Neural progenitor cell (in vitro differentiated cells): Measurements from ENCODE around the gene WWOX. TPM values are rescaled to one million over a fixed set of nuclear protein-coding genes. Genes with fewer than 3 reads are reported as not detected.
A peak's percentile ranks its signal among the peaks of the same experiment; 100 is the strongest.

Experiments
- DNase-seq: peaks from one replicate; pipeline ENCODE4 v3.0.0-alpha.2; 2016; ENCODE audit warnings: low spot score
- H2AFZ ChIP-seq: fragments of 200-600 bp; sonication (generic); replicated peaks from 2 replicates; pipeline ENCODE4 v1.6.1; 2016; ENCODE audit warnings: antibody characterized with exemption
- H3F3A ChIP-seq: fragments of 200-600 bp; sonication (generic); 2 replicates; pipeline ENCODE4 v1.6.1; 2016; ENCODE audit warnings: antibody characterized with exemption, low read depth
- H3K27ac ChIP-seq: fragments of 200-600 bp; sonication (generic); 2 replicates; pipeline ENCODE4 v1.5.1; 2016; ENCODE audit warnings: mild to moderate bottlenecking
- H3K27me3 ChIP-seq: fragments of 200-600 bp; sonication (generic); 2 replicates; pipeline ENCODE4 v1.6.1; 2016; ENCODE audit warnings: mild to moderate bottlenecking, moderate library complexity
- H3K36me3 ChIP-seq: fragments of 200-600 bp; sonication (generic); 2 replicates; pipeline ENCODE4 v1.5.1; 2016
- H3K4me1 ChIP-seq: fragments of 200-600 bp; sonication (generic); 2 replicates; pipeline ENCODE4 v1.6.1; 2016; ENCODE audit warnings: mixed run types
- H3K4me2 ChIP-seq: fragments of 200-600 bp; sonication (generic); 2 replicates; pipeline ENCODE4 v1.6.1; 2016
- H3K4me3 ChIP-seq: fragments of 200-600 bp; sonication (generic); 2 replicates; pipeline ENCODE4 v1.5.1; 2016
- H3K79me2 ChIP-seq: fragments of 200-600 bp; sonication (generic); 2 replicates; pipeline ENCODE4 v1.6.1; 2016; ENCODE audit warnings: low read depth
- H3K9ac ChIP-seq: fragments of 200-600 bp; sonication (generic); 2 replicates; pipeline ENCODE4 v1.6.1; 2016
- H3K9me3 ChIP-seq: fragments of 200-600 bp; sonication (generic); 2 replicates; pipeline ENCODE4 v1.5.1; 2016; ENCODE audit warnings: low read depth
- H4K20me1 ChIP-seq: fragments of 200-600 bp; sonication (generic); 2 replicates; pipeline ENCODE4 v1.6.1; 2016; ENCODE audit warnings: low read depth
- H3K27ac Mint-ChIP-seq: 3 replicates; pipeline ENCODE4 v1.8.0; 2021; ENCODE audit warnings: mixed read lengths
- H3K27me3 Mint-ChIP-seq: 2 replicates; pipeline ENCODE4 v1.8.0; 2022; ENCODE audit warnings: low read depth, mild to moderate bottlenecking, inconsistent platforms, moderate library complexity, mixed read lengths; ENCODE audit not compliant: insufficient read depth
- H3K36me3 Mint-ChIP-seq: 3 replicates; pipeline ENCODE4 v1.8.0; 2021; ENCODE audit warnings: mixed read lengths
- H3K4me1 Mint-ChIP-seq: 3 replicates; pipeline ENCODE4 v1.8.0; 2021; ENCODE audit warnings: mixed read lengths
- H3K4me3 Mint-ChIP-seq: 3 replicates; pipeline ENCODE4 v1.8.0; 2021; ENCODE audit warnings: mild to moderate bottlenecking, moderate library complexity, mixed read lengths
- H3K9me3 Mint-ChIP-seq: 3 replicates; pipeline ENCODE4 v1.8.0; 2020; ENCODE audit warnings: mixed read lengths
- EZH2 ChIP-seq: fragments of 200-600 bp; sonication (generic); IDR thresholded peaks from 2 replicates; pipeline ENCODE4 v1.6.1; 2017; ENCODE audit warnings: antibody characterized with exemption, mild to moderate bottlenecking, moderate library complexity
- EZH2phosphoT487 ChIP-seq: fragments of 200-600 bp; sonication (generic); IDR thresholded peaks from 2 replicates; pipeline ENCODE4 v1.6.1; 2017; ENCODE audit warnings: antibody characterized with exemption
- total RNA-seq: library from RNA; depleted of rRNA; stranded (reverse); fragments of >200 nt; gene quantifications from 2 replicates; pipeline ENCODE4 v1.2.3, GENCODE V29; 2015; ENCODE audit warnings: low replicate concordance
- TF ChIP-seq, protein P1 (sequence below): fragments of 200-600 bp; sonication (generic); IDR thresholded peaks from 2 replicates; pipeline ENCODE4 v1.5.1; 2017; ENCODE audit warnings: antibody characterized with exemption, mild to moderate bottlenecking

WWOX gene
- total RNA-seq, 1 donor from 2014 or later = 63.7 TPM

DNA sequence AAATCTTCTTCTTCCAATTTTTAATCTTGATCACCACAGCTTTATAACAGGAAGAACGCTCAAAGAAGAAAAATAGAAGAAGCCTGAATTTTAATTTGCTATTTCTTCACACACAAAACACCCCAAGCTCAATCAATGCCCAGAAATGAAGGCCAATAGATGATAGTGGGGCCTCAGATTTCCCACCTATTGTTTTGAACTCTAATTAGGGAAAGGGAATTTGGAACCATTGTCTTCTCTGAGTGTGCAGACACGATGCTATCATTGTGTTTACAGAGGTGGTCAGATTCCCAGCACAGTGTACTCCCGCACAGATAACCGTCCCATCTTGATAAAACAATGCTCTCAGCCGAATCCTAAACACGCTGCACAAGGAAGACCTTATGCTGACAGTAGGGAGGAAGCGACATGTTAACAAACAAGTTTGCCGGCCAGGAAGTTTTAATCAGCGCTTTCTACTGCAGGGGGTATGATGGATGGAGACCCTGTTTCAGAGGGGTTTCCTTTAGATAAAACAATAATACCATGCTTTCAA lies 816.4 kb downstream of the WWOX start:
- Histone ChIP-seq H4K20me1 (no peaks in the 10 kb centered on the region), H3K79me2 (no peaks in the 10 kb centered on the region), H3K4me1 (peaks cover 14% of the 10 kb centered on the region), H3K9ac (no peak overlapping the region), H3K27me3 (no peaks in the 10 kb centered on the region), H3F3A (no peaks in the 10 kb centered on the region), H3K9me3 (no peaks in the 10 kb centered on the region), H3K36me3 (no peaks in the 10 kb centered on the region), H3K4me2 (peak overlapping the region; percentile 39), H3K4me3 (no peak overlapping the region), H3K27ac (no peak overlapping the region), H2AFZ (peak overlapping the region; percentile 1)
- no peak overlapping the region for H3K27ac Mint-ChIP-seq
- TF ChIP-seq EZH2phosphoT487 = no peak
- no peaks in the 10 kb centered on the region for H3K4me1 Mint-ChIP-seq
- H3K4me3 Mint-ChIP-seq = no peak overlapping the region
- DNase-seq = peak; percentile 31
- peaks cover 4% of the 10 kb centered on the region for H3K36me3 Mint-ChIP-seq
- peaks cover 4% of the 10 kb centered on the region for H3K27me3 Mint-ChIP-seq
- H3K9me3 Mint-ChIP-seq = peaks cover 14% of the 10 kb centered on the region

DNA sequence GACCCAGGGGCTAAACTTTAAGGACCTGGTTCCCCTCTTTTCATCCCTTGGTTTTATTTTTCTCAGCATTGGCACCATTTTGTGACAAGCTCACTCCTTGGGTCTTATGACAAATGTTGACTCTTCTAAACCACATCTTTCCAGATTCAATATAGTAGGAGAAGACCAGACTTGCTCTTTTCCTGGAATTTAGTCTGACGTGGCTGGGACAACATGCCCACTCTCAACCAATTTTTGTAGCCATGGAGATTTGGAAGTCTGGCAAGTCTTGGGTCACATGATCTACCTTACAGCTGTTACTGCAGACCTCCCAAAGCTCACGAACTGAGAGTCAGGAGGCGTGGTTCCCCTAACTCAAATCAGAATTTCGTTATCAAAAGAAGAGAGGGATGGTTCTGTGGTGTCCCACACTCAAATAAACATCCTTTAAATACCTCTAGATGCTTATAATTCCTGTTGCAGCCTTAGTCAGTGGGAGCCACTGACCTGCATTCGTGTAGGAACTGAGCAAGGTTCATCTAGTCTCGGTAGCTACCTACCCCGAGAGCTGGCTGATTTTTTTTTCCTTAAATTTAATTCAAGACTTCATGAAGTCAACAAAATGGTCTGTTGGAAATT lies 817.6 kb downstream of the WWOX start:
- Histone ChIP-seq H3K4me2 (no peak overlapping the region), H3K27me3 (no peaks in the 10 kb centered on the region), H3K4me1 (peaks cover 14% of the 10 kb centered on the region), H2AFZ (no peak overlapping the region), H3K79me2 (no peaks in the 10 kb centered on the region), H3K36me3 (no peaks in the 10 kb centered on the region), H3K27ac (no peak overlapping the region), H3K9me3 (no peaks in the 10 kb centered on the region), H4K20me1 (no peaks in the 10 kb centered on the region), H3F3A (no peaks in the 10 kb centered on the region), H3K9ac (no peak overlapping the region), H3K4me3 (no peak overlapping the region)
- peaks cover 4% of the 10 kb centered on the region for H3K27me3 Mint-ChIP-seq
- no peaks in the 10 kb centered on the region for H3K4me1 Mint-ChIP-seq
- TF ChIP-seq, protein P1, sequence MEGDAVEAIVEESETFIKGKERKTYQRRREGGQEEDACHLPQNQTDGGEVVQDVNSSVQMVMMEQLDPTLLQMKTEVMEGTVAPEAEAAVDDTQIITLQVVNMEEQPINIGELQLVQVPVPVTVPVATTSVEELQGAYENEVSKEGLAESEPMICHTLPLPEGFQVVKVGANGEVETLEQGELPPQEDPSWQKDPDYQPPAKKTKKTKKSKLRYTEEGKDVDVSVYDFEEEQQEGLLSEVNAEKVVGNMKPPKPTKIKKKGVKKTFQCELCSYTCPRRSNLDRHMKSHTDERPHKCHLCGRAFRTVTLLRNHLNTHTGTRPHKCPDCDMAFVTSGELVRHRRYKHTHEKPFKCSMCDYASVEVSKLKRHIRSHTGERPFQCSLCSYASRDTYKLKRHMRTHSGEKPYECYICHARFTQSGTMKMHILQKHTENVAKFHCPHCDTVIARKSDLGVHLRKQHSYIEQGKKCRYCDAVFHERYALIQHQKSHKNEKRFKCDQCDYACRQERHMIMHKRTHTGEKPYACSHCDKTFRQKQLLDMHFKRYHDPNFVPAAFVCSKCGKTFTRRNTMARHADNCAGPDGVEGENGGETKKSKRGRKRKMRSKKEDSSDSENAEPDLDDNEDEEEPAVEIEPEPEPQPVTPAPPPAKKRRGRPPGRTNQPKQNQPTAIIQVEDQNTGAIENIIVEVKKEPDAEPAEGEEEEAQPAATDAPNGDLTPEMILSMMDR = no peak
- H3K4me3 Mint-ChIP-seq = no peak overlapping the region
- no peak for DNase-seq
- H3K36me3 Mint-ChIP-seq = peaks cover 5% of the 10 kb centered on the region
- H3K27ac Mint-ChIP-seq = no peak overlapping the region
- H3K9me3 Mint-ChIP-seq = peaks cover 22% of the 10 kb centered on the region

DNA sequence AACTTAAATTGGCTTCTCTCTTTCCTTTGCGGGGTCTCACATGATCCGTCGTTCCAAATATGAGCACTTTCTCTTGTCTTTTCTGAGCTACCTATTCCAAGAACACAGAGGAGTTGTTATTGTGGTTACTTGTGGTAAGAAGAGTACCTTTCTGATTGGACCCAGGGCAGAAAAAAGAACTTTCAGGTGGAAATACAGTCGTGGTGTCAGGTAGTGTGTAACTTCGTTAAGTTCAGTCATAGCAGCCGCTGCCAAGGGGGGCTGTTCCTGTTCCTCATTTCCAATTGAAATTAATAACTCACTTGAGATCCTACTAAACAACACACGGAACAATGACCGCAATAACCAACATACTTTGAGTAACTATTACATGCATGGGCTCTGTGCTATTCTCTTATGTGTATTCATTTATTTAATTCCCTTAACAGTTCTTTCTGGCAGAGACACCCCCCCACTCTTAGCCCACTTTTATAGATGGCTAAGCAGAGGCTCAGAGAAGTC lies 819.4 kb downstream of the WWOX start:
- Histone ChIP-seq H3K9me3 (no peaks in the 10 kb centered on the region), H2AFZ (no peak overlapping the region), H3K4me2 (no peak overlapping the region), H3K4me1 (peaks cover 14% of the 10 kb centered on the region), H3K79me2 (no peaks in the 10 kb centered on the region), H3F3A (no peaks in the 10 kb centered on the region), H3K9ac (no peak overlapping the region), H3K27me3 (no peaks in the 10 kb centered on the region), H3K36me3 (no peaks in the 10 kb centered on the region), H3K4me3 (no peak overlapping the region), H4K20me1 (no peaks in the 10 kb centered on the region), H3K27ac (no peak overlapping the region)
- no peak overlapping the region for H3K4me3 Mint-ChIP-seq
- TF ChIP-seq EZH2phosphoT487 (no peak), EZH2 (no peak)
- TF ChIP-seq, protein P1 = no peak
- no peak overlapping the region for H3K27ac Mint-ChIP-seq
- peaks cover 2% of the 10 kb centered on the region for H3K36me3 Mint-ChIP-seq
- H3K9me3 Mint-ChIP-seq = peaks cover 26% of the 10 kb centered on the region
- no peaks in the 10 kb centered on the region for H3K4me1 Mint-ChIP-seq
- no peak for DNase-seq
- peaks cover 4% of the 10 kb centered on the region for H3K27me3 Mint-ChIP-seq

DNA sequence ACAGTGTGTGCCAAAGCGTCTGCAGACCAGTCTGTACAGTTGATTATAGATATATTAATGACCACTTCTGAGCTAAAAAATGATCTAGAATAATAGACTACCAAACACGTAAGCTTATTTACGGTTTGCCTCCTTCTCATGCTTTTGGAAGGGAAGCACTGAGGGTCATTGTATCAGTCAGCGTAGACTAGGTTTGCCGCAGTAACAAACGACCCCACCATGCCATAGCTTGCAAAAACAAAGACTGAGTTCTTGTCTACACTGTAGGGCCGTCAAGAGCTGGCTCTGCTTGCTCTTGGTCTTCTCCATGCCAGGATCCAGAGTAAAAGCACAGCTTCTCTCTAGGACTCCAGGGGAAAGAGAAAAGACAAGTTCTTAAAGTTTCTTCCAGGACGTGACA lies 820.4 kb downstream of the WWOX start:
- Mint-ChIP-seq H3K4me3 (no peak overlapping the region), H3K27me3 (peaks cover 4% of the 10 kb centered on the region), H3K36me3 (peaks cover 2% of the 10 kb centered on the region), H3K27ac (no peak overlapping the region), H3K9me3 (peaks cover 33% of the 10 kb centered on the region), H3K4me1 (no peaks in the 10 kb centered on the region)
- H3F3A ChIP-seq = no peaks in the 10 kb centered on the region
- no peaks in the 10 kb centered on the region for H3K27me3 ChIP-seq
- H3K27ac ChIP-seq = no peak overlapping the region
- H3K36me3 ChIP-seq = no peaks in the 10 kb centered on the region
- no peaks in the 10 kb centered on the region for H3K79me2 ChIP-seq
- H3K4me2 ChIP-seq = no peak overlapping the region
- DNase-seq = no peak
- no peak for TF ChIP-seq EZH2phosphoT487
- no peak for TF ChIP-seq EZH2
- TF ChIP-seq, protein P1 = no peak
- peaks cover 14% of the 10 kb centered on the region for H3K4me1 ChIP-seq
- H3K4me3 ChIP-seq = no peak overlapping the region
- H4K20me1 ChIP-seq = no peaks in the 10 kb centered on the region
- H3K9me3 ChIP-seq = no peaks in the 10 kb centered on the region
- no peak overlapping the region for H3K9ac ChIP-seq
- H2AFZ ChIP-seq = no peak overlapping the region
